ENCODE results near the gene ADIG. TPM values are rescaled to one million over a fixed set of nuclear protein-coding genes. Genes with fewer than 3 reads are reported as not detected.

ADIG gene
- total RNA-seq, 6 experiments from 2014 or later = not detected

GRCh38 chr20:38635721-38636288 is 54.8 kb downstream of the ADIG start:
- no peak overlapping the region for H3K4me3 Mint-ChIP-seq
- peaks cover 17% of the 10 kb centered on the region for H3K27me3 Mint-ChIP-seq (ENCODE audit: insufficient read depth)
- no peaks in the 10 kb centered on the region for H3K36me3 Mint-ChIP-seq (ENCODE audit: low read depth)
- no peak for TF ChIP-seq CTCF (IDR thresholded peaks at IDR 0.05)
- peak overlapping the region; percentile 12; the same call in 1 of the 2 replicates for H3K27ac Mint-ChIP-seq
- no peaks in the 10 kb centered on the region for H3K9me3 Mint-ChIP-seq
- peak; percentile 65 for DNase-seq
- peaks cover 10% of the 10 kb centered on the region; the same call in 1 of the 2 replicates for H3K4me1 Mint-ChIP-seq (ENCODE audit: low read depth)

Other genes with a start within 250 kb of the ADIG start
- not detected for gene LBP, start 234.7 kb upstream of the ADIG start, total RNA-seq (2021; fragmentation: NEBNext Ultra II Directional; extraction: Animal tissue kit (Norgen Biotek cat#: 25700))
- 10 to 100 TPM; 29.6 to 45.4 (median 32.0) TPM for gene SNHG17, start 145.9 kb upstream of the ADIG start, total RNA-seq (2021; fragmentation: NEBNext Ultra II Directional; extraction: Animal tissue kit (Norgen Biotek cat#: 25700))
- gene RALGAPB, start 108.4 kb upstream of the ADIG start, total RNA-seq (2021; fragmentation: NEBNext Ultra II Directional; extraction: Animal tissue kit (Norgen Biotek cat#: 25700)) = 10 to 100 TPM; 23.4 to 29.5 (median 26.7) TPM
- under 1 TPM in 5 of 6 experiments, not detected in 1; 0.09 to 0.75 (median 0.48) TPM for gene ARHGAP40, start 20.6 kb downstream of the ADIG start, total RNA-seq (2021; fragmentation: NEBNext Ultra II Directional; extraction: Animal tissue kit (Norgen Biotek cat#: 25700))
- not detected for gene SLC32A1, start 143.3 kb downstream of the ADIG start, total RNA-seq (2021; fragmentation: NEBNext Ultra II Directional; extraction: Animal tissue kit (Norgen Biotek cat#: 25700))
- gene ACTR5, start 167.3 kb downstream of the ADIG start, total RNA-seq (2021; fragmentation: NEBNext Ultra II Directional; extraction: Animal tissue kit (Norgen Biotek cat#: 25700)) = 1 to 10 TPM; 3.2 to 4.3 (median 3.8) TPM
- not detected for gene PPP1R16B, start 224.5 kb downstream of the ADIG start, total RNA-seq (2021; fragmentation: NEBNext Ultra II Directional; extraction: Animal tissue kit (Norgen Biotek cat#: 25700))